Suppressor macrophage (primary cell): ENCODE data around the gene CPSF4L.

ENCODE experiments used
- DNase-seq, 4 experiments: peaks; one replicate each; pipeline ENCODE4 v3.0.0-alpha.2; 2020 to 2022

Gene CPSF4L

GRCh38 chr17:73201215-73202069 is 60.2 kb downstream of the CPSF4L start:
- DNase-seq: no peak

DNA sequence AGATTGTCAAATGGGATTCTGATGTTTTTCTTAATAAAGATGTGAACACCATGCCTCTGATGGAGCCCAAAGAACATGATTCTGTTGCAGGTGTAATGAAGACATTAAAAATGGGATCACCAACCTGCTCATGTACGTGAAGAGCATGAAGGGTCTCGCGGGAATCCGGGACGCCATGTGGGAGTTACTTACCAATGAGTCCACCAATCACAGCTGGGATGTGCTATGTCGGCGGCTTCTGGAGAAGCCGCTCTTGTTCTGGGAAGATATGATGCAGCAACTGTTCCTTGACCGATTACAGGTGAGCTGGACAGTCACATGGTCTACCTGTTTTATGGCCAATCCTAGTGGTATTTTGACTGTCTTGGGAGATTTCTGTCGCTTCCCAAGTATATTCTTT is 61.2 kb downstream of the CPSF4L start:
- DNase-seq: no peak

DNA sequence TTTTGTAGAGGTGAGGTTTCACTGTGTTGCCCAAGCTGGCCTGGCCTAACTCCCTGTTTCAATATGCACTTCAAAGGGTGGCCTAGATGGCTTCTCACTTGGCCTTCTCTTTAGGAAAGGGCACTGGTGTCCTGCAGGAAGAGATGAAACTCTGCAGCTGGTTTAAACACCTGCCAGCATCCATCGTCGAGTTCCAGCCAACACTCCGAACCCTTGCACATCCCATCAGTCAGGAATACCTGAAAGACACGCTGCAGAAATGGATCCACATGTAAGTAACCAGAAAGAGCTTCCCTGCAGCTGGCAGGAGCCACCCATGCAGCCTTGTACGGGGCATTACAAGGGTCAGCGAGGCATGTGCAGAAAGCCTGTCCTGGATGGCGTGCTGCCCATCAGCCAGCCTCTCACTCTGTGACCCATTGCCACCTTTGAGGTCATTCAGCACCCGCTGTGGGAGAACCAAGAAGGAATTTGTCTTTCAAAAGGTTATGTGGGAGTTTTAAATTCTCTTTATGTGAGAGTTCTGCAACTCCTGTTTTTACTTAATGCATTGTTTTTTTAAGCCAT is 61.8 kb downstream of the CPSF4L start:
- DNase-seq: no peak

DNA sequence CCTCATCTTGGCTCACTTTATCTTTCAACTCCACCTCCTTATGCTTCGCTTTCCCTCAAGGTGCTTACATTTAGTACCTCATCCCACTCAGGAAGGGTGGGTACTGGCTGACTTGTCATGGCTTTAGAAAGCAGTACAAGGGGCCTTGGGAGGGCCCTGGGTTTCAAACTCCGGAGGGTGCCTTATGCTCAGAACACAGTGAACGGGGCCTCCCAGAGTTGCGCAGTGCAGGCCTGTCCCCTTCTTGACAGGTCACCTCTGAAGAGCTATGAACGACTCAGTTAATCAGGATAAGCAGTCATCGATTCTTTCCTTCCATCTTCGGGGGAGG is 62.8 kb downstream of the CPSF4L start:
- DNase-seq: no peak
